Activated naive CD8-positive, alpha-beta T cell treated with anti-CD3 and anti-CD28 coated beads for 36 hours (primary cell): Measurements from ENCODE around the gene CIB1. TPM values are rescaled to one million over a fixed set of nuclear protein-coding genes. Genes with fewer than 3 reads are reported as not detected.
"Not testable (repeated sequence)": the region's sequence is repeated elsewhere in the genome, so short reads cannot be mapped to it uniquely, and the experiment has no call there.

Experiments
- DNase-seq: peaks from one replicate; pipeline ENCODE4 v3.0.0; 2021
- H3K27ac Mint-ChIP-seq: one replicate; pipeline ENCODE4 v1.8.0; 2022; ENCODE audit warnings: mild to moderate bottlenecking, moderate library complexity, mixed read lengths
- H3K27me3 Mint-ChIP-seq: one replicate; pipeline ENCODE4 v1.8.0; 2022; ENCODE audit warnings: mild to moderate bottlenecking, mixed read lengths
- H3K36me3 Mint-ChIP-seq: one replicate; pipeline ENCODE4 v1.8.0; 2021; ENCODE audit warnings: mild to moderate bottlenecking, mixed read lengths
- H3K4me1 Mint-ChIP-seq: one replicate; pipeline ENCODE4 v1.8.0; 2021; ENCODE audit warnings: mixed read lengths
- H3K4me3 Mint-ChIP-seq: one replicate; pipeline ENCODE4 v1.8.0; 2022; ENCODE audit warnings: mild to moderate bottlenecking, moderate library complexity, mixed read lengths
- H3K9me3 Mint-ChIP-seq: one replicate; pipeline ENCODE4 v1.8.0; 2022; ENCODE audit warnings: mixed read lengths
- total RNA-seq, 2 experiments: library from RNA; stranded (reverse); gene quantifications; one replicate each; pipeline ENCODE4 v1.2.3, GENCODE V29; 2021

Gene CIB1
- 100 to 1,000 TPM; 181 to 190 TPM for total RNA-seq

DNA sequence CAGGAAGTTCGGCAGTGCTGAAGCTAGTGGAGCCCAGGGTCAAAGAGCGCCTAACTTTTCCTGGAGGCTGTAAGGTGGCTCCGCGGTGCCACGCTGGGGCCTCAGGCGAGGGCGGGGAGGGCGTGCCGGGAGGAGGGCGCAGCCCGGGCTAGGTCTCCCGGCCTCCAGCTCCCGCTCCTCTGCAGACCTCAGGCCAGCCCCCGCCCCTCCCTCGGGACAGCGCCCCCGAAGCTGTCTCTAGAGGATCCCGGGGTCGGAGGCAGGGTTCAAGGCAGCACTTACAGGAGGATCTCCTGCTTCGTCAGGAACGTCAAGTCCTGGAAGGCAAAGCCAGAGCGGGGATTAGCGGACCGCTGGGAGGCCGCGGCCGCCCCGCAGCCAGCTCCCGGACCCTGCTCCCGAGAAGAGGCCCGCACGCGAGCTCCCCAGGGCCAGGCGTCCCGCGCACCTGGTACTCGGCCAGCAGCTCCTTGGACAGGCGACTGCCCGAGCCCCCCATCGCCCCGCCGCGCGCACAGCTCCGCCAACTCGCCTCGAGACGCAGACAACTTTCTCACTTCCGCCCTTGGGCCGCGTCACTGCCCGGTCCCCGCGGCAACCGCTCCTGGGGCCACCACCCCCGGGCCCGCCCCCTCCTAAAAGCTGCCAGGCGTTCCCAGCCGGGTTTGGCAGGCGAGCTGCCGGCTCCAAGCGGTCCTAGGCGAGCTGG, at the start of gene CIB1:
Gene CIB1 (minus strand): TSS at position 555 of the 709 bp plus-strand sequence. CDS start 56 bp downstream, at position 499.
- peak within 1 kb of the TSS; percentile 95 for H3K4me3 Mint-ChIP-seq
- peaks cover 36% of the 10 kb centered on the region for H3K36me3 Mint-ChIP-seq
- peak within 1 kb of the TSS; percentile 88 for H3K27ac Mint-ChIP-seq
- no peaks in the 10 kb centered on the region for H3K27me3 Mint-ChIP-seq
- peaks cover 31% of the 10 kb centered on the region for H3K4me1 Mint-ChIP-seq
- H3K9me3 Mint-ChIP-seq, result no peaks in the 10 kb centered on the region
- DNase-seq, result peak; percentile 99

DNA sequence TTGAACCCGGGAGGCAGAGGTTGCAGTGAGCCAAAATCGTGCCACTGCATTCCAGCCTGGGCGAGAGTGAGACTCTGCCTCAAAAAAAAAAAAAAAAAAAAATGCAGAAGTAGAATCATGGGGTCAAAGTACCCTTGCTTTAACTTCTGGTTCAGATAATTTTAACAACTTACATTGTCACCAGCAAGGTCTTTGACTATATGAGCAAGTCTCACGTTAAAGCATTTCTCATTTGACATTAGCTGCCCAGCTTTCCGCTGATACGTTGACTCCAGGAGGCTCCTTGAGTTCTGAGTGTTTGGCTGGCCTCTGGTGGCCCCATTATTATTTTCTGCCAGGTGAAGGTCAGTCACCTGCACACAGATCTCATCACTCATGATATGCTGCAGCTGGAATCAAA, 47.9 kb upstream of the CIB1 start:
- H3K36me3 Mint-ChIP-seq, H3K27me3 Mint-ChIP-seq, H3K4me3 Mint-ChIP-seq, H3K9me3 Mint-ChIP-seq, H3K4me1 Mint-ChIP-seq, DNase-seq, H3K27ac Mint-ChIP-seq: not testable (repeated sequence)

- H3K9me3 Mint-ChIP-seq, H3K27ac Mint-ChIP-seq: not testable (repeated sequence)
Observed at GRCh38 chr15:90280743-90281142, 47.0 kb upstream of the CIB1 start.

DNA sequence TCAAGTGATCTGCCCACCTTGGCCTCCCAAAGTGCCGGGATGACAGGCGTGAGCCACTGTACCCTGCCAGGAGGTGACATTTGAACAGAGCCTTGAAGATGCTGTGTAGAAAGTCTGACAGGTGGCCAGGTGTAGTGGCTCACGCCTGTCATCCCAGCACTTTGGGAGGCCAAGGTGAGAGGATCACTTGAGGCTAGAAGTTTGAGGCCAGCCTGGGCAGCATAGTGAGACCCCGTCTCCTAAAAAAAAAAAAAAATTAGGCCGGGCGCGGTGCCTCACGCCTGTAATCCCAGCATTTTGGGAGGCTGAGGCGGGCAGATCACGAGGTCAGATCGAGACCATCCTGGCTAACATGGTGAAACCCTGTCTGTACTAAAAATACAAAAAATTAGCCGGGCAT, 44.7 kb upstream of the CIB1 start:
- H3K4me3 Mint-ChIP-seq, DNase-seq, H3K27me3 Mint-ChIP-seq, H3K27ac Mint-ChIP-seq, H3K4me1 Mint-ChIP-seq, H3K9me3 Mint-ChIP-seq: not testable (repeated sequence)
- peaks cover 17% of the 10 kb centered on the region for H3K36me3 Mint-ChIP-seq

More at GRCh38 chr15:90280743-90281142, 47.0 kb upstream of the CIB1 start:
- H3K4me1 Mint-ChIP-seq, DNase-seq, H3K27me3 Mint-ChIP-seq, H3K36me3 Mint-ChIP-seq, H3K4me3 Mint-ChIP-seq: not testable (repeated sequence)

DNA sequence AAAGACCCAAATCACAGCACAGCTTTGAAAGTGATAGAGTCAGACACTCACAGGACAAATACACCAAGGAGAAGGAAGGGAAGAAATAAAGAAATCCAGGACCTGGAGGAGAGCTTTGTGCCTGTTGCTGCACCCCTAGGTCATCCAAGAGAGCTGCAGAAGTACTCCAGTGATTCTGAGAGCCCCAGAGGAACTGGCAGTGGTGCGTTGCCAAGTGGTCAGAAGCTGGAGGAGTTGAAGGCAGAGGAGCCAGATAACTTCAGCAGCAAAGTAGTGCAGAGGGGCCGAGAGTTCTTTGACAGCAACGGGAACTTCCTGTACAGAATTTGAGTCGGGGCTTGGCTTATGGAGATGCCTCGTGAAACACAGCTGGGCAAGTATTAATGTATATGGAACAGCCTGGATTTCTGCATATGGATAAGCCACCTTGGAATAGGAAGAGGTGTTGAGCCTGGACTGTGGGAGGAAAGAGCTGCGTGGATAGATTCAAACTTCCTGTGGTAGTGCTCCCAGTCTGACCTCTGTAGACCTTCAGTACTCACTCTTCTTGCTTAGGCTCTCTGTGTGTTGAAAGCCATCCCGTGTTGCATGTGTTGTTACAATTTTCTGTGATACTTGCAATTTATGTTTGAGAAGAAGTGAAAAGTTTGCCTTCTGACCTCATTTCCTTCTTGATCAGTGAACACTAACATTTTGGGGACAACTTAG, 37.9 kb upstream of the CIB1 start:
- H3K27ac Mint-ChIP-seq, result peak overlapping the region; percentile 81
- H3K36me3 Mint-ChIP-seq, result peaks cover 48% of the 10 kb centered on the region
- H3K4me3 Mint-ChIP-seq, result no peak overlapping the region
- no peak for DNase-seq
- H3K27me3 Mint-ChIP-seq, result no peaks in the 10 kb centered on the region
- no peaks in the 10 kb centered on the region for H3K9me3 Mint-ChIP-seq
- H3K4me1 Mint-ChIP-seq, result peaks cover 40% of the 10 kb centered on the region

DNA sequence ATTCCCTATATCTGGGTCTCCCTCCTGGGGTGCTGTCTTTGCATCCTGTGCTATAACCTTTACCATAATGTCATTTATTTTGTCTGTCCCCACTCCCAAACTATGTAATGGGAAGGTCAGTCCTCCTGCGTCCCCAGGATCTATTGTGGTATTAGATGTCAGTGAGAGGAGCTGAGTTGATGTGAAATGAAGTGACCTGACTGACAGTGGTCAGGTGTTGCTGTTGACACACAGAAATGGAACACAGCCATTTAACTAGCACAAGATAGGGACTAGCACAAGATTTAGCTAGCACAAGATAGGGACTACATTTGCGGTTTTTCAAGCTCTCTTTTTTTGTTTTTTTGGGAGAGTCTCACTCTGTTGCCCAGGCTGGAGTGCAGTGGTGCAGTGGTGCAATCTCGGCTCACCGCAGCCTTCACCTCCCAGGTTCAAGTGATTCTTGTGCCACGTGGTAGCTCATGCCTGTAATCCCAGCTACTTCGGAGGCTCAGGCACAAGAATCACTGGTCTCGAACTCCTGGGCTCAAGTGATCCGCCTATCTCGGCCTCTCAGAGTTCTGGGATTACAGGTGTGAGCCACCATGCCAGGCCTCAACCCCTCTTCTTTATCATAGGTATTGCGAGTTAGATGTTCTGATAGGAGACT, 36.9 kb upstream of the CIB1 start:
- no peak overlapping the region for H3K4me3 Mint-ChIP-seq
- no peaks in the 10 kb centered on the region for H3K27me3 Mint-ChIP-seq
- no peak for DNase-seq
- H3K4me1 Mint-ChIP-seq, result peaks cover 43% of the 10 kb centered on the region
- no peaks in the 10 kb centered on the region for H3K9me3 Mint-ChIP-seq
- H3K27ac Mint-ChIP-seq, result peak overlapping the region; percentile 18
- H3K36me3 Mint-ChIP-seq, result peaks cover 50% of the 10 kb centered on the region

DNA sequence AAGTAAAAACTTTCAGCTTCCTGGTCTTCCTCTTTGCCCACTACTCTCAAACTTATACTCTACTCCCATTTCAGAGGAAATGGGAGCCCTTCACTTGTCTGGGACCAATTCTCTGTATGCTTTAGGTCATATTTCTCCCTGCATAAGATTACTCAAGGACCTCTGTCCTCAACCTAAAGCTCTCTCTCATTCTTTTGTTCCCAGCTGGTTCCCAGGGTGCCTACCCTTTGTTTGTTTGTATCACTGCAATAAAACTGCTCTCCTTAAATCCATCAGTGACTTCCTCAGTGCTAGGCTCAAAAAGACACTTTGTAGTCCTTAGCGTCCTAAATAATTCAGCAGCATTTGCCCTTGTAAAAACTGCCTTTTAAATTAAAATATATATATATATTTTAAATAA, 34.7 kb upstream of the CIB1 start:
- Mint-ChIP-seq H3K9me3 (no peaks in the 10 kb centered on the region), H3K4me1 (peaks cover 47% of the 10 kb centered on the region), H3K27me3 (no peaks in the 10 kb centered on the region), H3K4me3 (peak overlapping the region; percentile 96), H3K36me3 (peaks cover 35% of the 10 kb centered on the region), H3K27ac (peak overlapping the region; percentile 14)
- DNase-seq, result no peak

DNA sequence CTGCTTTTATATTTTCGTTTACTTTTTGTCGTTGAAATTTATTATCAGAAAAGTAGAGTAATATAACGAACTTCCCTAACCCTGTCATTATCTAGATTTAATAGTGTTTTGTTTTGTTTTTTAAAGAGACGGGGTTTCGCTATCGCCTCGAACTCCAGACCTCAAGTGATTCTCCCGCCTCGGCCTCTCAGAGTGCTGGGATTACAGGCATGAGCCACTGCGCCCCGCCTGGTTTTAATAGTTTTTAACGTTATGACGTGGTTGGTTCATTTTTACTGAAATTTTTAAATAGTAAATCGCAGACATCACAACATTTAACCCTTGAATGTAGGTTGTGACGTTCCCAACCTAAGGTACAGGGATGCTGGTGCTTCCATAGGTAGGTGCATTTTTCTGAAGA, 32.7 kb upstream of the CIB1 start:
- DNase-seq, result no peak
- Mint-ChIP-seq H3K9me3 (no peaks in the 10 kb centered on the region), H3K36me3 (peaks cover 32% of the 10 kb centered on the region), H3K27me3 (no peaks in the 10 kb centered on the region), H3K4me1 (peaks cover 40% of the 10 kb centered on the region), H3K27ac (peak overlapping the region; percentile 94), H3K4me3 (peak overlapping the region; percentile 96)

DNA sequence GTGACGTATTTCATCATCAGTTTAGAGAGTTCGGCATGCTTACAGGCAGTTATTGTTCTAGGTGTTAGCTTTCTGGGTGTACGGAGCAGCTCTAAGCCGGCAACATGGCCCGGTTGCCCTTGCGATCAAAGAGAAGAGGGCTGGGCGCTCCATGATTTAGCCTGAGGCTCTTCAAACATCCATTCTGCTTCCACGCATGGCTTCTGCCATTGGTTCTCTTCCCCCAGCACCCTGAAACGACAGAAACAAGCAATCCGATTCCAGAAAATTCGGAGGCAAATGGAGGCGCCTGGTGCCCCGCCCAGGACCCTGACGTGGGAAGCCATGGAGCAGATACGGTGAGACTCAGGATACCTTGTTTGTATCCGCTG, 32.3 kb upstream of the CIB1 start:
- Mint-ChIP-seq H3K27me3 (no peaks in the 10 kb centered on the region), H3K36me3 (peaks cover 32% of the 10 kb centered on the region), H3K4me1 (peaks cover 35% of the 10 kb centered on the region), H3K4me3 (peak overlapping the region; percentile 96), H3K9me3 (no peaks in the 10 kb centered on the region), H3K27ac (peak overlapping the region; percentile 94)
- DNase-seq, result peak; percentile 55

DNA sequence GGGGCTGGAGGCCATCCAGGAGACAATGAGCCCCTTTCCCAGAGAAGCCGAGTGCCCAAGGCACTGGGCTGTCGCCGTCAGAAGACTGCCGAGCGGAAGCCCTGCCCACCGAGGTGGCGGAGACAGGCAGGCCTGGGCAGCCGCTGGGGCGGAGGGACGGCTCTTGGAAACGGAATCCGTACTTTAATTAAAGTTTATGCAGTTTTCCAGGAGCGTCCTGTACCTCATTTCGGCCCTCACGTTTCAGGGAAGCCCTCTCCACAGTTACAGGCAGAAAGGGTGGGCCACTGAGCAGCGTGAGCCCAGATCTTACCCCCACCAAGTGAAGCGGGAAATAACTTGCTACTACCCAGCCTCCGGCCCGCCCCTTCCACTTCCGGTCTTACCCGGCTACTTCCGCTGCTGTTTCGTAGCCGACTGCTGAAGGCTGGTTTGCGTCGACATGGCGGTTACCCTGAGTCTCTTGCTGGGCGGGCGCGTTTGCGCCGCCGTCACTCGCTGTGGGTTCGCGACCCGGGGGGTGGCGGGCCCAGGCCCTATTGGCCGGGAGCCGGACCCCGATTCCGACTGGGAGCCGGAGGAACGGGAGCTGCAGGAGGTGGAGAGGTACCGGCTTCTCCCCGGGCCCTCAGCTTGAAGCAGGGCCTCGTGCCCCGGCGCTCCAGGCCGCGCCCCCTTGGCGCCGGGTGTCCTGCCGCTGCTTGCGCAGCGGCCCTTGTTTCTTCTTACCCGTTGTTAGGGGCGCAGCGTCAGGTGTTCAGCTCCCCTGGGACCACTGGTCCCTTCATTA, 31.7 kb upstream of the CIB1 start, which contains the start of gene NGRN:
Gene NGRN (plus strand): TSS at position 402 of the 790 bp plus-strand sequence. CDS start 41 bp downstream, at position 443.
- no peaks in the 10 kb centered on the region for H3K27me3 Mint-ChIP-seq
- DNase-seq, result peak; percentile 90
- no peaks in the 10 kb centered on the region for H3K9me3 Mint-ChIP-seq
- peaks cover 32% of the 10 kb centered on the region for H3K36me3 Mint-ChIP-seq
- H3K4me1 Mint-ChIP-seq, result peaks cover 30% of the 10 kb centered on the region
- peak within 1 kb of the TSS; percentile 96 for H3K4me3 Mint-ChIP-seq
- peak within 1 kb of the TSS; percentile 94 for H3K27ac Mint-ChIP-seq

- Mint-ChIP-seq H3K4me3 (peak overlapping the region; percentile 96), H3K36me3 (peaks cover 24% of the 10 kb centered on the region), H3K9me3 (no peaks in the 10 kb centered on the region), H3K27me3 (no peaks in the 10 kb centered on the region), H3K4me1 (peaks cover 22% of the 10 kb centered on the region), H3K27ac (peak overlapping the region; percentile 94)
- peak; percentile 22 for DNase-seq
Observed at GRCh38 chr15:90264671-90265070, 30.9 kb upstream of the CIB1 start.

GRCh38 chr15:90262426-90262825, 28.7 kb upstream of the CIB1 start:
- Mint-ChIP-seq H3K4me3 (no peak overlapping the region), H3K27ac (no peak overlapping the region), H3K4me1 (peaks cover 11% of the 10 kb centered on the region), H3K9me3 (no peaks in the 10 kb centered on the region), H3K36me3 (peaks cover 11% of the 10 kb centered on the region), H3K27me3 (no peaks in the 10 kb centered on the region)
- no peak for DNase-seq

GRCh38 chr15:90261811-90262210, 28.1 kb upstream of the CIB1 start:
- Mint-ChIP-seq H3K27me3 (no peaks in the 10 kb centered on the region), H3K4me1 (peaks cover 8% of the 10 kb centered on the region), H3K9me3 (no peaks in the 10 kb centered on the region), H3K27ac (no peak overlapping the region), H3K4me3 (no peak overlapping the region), H3K36me3 (peaks cover 6% of the 10 kb centered on the region)
- no peak for DNase-seq

DNA sequence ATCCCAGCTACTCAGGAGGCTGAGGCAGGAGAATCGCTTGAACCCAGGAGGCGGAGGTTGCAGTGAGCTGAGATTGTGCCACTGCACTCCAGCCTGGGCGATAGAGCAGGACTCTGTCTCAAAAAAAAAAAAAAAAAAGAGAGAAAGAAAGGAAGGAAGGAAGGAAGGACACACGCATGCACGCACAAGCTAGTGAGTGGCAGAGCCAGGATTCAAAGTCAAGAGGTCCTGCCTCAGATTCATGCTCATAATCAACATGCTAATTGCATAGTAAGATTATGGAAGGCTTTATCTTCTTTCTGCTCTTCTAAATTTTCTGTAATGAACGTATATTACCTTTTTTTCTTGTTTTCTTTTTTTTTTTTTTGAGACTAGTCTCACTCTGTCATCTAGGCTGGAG, 27.0 kb upstream of the CIB1 start:
- not testable (repeated sequence) for H3K9me3 Mint-ChIP-seq, H3K27me3 Mint-ChIP-seq

GRCh38 chr15:90259524-90259923, 25.8 kb upstream of the CIB1 start:
- no peak for DNase-seq
- H3K36me3 Mint-ChIP-seq, result no peaks in the 10 kb centered on the region
- no peaks in the 10 kb centered on the region for H3K9me3 Mint-ChIP-seq
- no peak overlapping the region for H3K4me3 Mint-ChIP-seq
- no peak overlapping the region for H3K27ac Mint-ChIP-seq
- no peaks in the 10 kb centered on the region for H3K27me3 Mint-ChIP-seq
- peaks cover 5% of the 10 kb centered on the region for H3K4me1 Mint-ChIP-seq

More for the DNA sequence above, 27.0 kb upstream of the CIB1 start:
- not testable (repeated sequence) for H3K4me1 Mint-ChIP-seq, H3K4me3 Mint-ChIP-seq, DNase-seq, H3K27ac Mint-ChIP-seq, H3K36me3 Mint-ChIP-seq
